Fibroblast of mammary gland (primary cell): ENCODE results near the gene BOLA2B.

Experiments used
- DNase-seq: peaks from one replicate; pipeline ENCODE4 v3.0.0-alpha.2; 2010; ENCODE audit warnings: low read depth
- H3K4me3 ChIP-seq: 2 replicates; pipeline ENCODE4 v1.5.1; 2011; ENCODE audit warnings: low read depth, mild to moderate bottlenecking, low read length, moderate library complexity; ENCODE audit not compliant: control insufficient read depth
- TF ChIP-seq, protein P1 (sequence below): conservative IDR thresholded peaks from 2 replicates; pipeline ENCODE4 v1.5.1; 2011; ENCODE audit warnings: low read depth, low read length, inconsistent platforms; ENCODE audit not compliant: control insufficient read depth, insufficient read depth

BOLA2B gene

DNA sequence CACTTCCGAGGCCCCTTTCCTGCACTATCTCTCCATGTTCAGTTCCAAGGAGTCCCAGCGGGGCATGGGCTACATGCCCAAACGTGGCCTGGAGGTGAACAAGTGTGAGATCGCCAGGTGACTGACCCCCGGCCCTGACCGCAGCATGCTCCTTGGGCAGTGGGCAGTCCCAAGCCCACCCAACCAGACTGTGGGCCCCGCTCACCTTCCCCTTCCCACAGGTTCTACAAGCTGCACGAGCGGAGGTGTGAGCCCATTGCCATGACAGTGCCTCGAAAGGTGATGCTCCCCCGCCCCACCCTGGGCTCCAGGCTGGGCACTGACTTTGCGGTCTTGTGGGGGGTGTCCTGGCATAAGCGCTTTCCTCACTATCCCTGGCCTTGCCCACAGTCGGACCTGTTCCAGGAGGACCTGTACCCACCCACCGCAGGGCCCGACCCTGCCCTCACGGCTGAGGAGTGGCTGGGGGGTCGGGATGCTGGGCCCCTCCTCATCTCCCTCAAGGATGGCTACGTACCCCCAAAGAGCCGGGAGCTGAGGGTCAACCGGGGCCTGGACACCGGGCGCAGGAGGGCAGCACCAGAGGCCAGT is 5.4 kb downstream of the BOLA2B start:
- no peak for DNase-seq
- no peak overlapping the region for H3K4me3 ChIP-seq

GRCh38 chr16:30187556-30187865 is 6.0 kb downstream of the BOLA2B start:
- TF ChIP-seq, protein P1, sequence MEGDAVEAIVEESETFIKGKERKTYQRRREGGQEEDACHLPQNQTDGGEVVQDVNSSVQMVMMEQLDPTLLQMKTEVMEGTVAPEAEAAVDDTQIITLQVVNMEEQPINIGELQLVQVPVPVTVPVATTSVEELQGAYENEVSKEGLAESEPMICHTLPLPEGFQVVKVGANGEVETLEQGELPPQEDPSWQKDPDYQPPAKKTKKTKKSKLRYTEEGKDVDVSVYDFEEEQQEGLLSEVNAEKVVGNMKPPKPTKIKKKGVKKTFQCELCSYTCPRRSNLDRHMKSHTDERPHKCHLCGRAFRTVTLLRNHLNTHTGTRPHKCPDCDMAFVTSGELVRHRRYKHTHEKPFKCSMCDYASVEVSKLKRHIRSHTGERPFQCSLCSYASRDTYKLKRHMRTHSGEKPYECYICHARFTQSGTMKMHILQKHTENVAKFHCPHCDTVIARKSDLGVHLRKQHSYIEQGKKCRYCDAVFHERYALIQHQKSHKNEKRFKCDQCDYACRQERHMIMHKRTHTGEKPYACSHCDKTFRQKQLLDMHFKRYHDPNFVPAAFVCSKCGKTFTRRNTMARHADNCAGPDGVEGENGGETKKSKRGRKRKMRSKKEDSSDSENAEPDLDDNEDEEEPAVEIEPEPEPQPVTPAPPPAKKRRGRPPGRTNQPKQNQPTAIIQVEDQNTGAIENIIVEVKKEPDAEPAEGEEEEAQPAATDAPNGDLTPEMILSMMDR: no peak
- no peak overlapping the region for H3K4me3 ChIP-seq
- no peak for DNase-seq

More for the DNA sequence above, 5.4 kb downstream of the BOLA2B start:
- TF ChIP-seq, protein P1: no peak

DNA sequence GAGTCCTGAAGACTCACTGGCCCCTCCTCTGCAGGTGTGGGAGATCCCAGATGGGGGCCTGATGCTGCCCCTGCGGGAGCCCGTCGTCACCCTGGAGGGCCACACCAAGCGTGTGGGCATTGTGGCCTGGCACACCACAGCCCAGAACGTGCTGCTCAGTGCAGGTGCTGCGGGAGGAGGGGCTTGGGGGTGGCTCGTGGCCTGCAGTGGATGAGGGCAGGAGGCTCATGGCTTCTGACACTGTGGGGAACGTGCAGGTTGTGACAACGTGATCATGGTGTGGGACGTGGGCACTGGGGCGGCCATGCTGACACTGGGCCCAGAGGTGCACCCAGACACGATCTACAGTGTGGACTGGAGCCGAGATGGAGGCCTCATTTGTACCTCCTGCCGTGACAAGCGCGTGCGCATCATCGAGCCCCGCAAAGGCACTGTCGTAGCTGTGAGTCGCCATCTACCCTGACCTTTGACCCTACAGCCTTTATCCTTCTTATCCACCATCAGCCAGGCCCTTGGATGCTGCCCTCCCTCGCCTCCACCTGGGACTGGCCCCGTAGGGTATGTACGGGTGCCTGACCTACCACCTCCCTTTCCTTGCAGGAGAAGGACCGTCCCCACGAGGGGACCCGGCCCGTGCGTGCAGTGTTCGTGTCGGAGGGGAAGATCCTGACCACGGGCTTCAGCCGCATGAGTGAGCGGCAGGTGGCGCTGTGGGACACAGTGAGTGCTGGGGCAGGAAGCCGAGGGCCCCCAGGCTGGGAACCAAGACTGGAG is 6.5 kb downstream of the BOLA2B start:
- TF ChIP-seq, protein P1: peak; percentile 57
- H3K4me3 ChIP-seq: no peak overlapping the region
- peak; percentile 34 for DNase-seq

GRCh38 chr16:30186444-30186781 is 7.1 kb downstream of the BOLA2B start:
- H3K4me3 ChIP-seq: no peak overlapping the region
- no peak for DNase-seq
- TF ChIP-seq, protein P1: no peak

DNA sequence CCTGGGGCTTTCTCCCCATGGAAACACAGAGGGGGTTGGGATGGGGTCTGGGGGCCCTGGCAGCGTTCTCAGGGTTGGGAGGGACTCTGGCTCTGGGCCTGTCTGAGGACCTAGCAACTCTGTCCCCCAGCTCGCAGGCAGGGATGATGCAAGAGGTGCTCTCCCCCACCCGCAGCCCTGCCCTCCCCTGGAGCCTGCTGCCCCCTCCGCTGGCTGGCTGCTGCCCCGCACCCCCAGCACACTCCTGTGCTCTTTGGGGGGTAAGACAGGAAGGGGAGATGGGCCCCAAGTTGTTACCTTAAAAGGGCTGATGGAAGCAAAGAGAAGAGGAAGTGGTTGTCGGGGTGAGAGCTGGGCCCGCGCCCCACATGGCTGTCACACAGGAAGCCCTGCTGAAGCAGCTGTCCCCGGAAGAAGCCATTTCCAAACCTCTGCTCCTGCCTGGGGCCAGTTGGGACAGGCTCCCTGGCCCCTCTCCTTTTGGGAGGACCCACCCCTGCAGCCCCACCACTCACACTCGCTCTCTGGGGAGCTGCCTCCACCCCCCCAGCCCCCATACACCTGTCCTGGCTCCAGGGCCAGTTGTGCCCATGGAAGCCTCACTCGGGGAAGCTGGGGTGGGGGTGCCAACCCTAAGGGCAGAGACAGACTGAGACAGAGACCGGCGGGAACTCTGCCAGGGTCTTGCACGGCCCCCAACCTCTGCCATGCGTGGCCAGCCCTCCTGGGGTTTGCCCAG is 7.6 kb downstream of the BOLA2B start:
- TF ChIP-seq, protein P1: no peak
- no peak overlapping the region for H3K4me3 ChIP-seq
- DNase-seq: no peak

- no peak for DNase-seq
- TF ChIP-seq, protein P1: no peak
- H3K4me3 ChIP-seq: no peak overlapping the region
These were observed 8.4 kb downstream of the BOLA2B start for GRCh38 chr16:30184891-30185682.
